Hematopoietic multipotent progenitor cell treated with erythropoietin and hydrocortisone succinate and interleukin-3 and kit ligand, for 17 days (in vitro differentiated cells): ENCODE measurements around the gene CHIA.
"Not testable (repeated sequence)": the region's sequence is repeated elsewhere in the genome, so short reads cannot be mapped to it uniquely, and the experiment has no call there.

Experiments used
- DNase-seq: peaks from one replicate; pipeline ENCODE4 v3.0.0-alpha.2; 2015; ENCODE audit warnings: low spot score

CHIA gene

DNA sequence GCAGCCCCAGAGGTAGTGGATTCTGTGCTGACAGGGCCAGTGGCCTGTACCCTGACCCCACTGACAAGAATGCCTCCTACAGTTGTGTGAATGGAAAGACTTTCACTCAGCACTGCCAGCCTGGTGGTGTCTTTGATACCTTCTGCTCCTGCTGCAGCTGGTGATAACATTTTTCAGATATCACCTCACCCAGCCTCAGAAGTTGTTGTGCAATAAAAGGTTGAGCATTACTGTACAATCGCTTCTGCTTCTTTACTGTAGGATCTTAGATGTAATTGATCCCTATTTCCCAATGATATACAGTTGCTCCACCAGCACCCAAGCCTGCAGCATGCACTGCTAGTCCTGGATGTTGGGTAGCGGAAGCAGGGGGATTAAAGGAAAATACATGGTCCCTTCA, 4.8 kb upstream of the CHIA start:
- DNase-seq, result no peak

GRCh38 chr1:111286912-111287311, 3.7 kb upstream of the CHIA start:
- DNase-seq, result no peak

DNA sequence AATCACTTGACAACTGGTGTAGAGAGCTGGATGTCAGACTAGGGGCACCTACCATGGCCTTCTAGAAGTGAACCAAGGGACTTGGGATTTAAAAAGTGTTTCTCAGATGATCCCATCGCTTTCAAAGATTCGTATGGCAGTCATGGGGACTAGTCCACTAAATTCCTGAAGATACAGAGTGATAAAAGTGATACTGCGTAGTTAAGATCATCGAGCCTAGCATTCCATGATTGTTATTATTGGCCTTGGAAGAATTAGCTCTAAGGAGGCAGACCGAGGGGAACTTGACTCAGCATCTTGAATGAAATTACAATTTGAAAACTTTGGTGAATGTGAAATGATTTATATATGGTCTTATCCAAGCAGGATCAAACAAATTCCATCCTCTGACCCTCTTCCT, 1.3 kb upstream of the CHIA start:
- no peak for DNase-seq

- DNase-seq, result no peak
Observed at GRCh38 chr1:111290104-111290503, 547 bp upstream of the CHIA start.

GRCh38 chr1:111294390-111294789, 3.7 kb downstream of the CHIA start:
- no peak for DNase-seq

DNA sequence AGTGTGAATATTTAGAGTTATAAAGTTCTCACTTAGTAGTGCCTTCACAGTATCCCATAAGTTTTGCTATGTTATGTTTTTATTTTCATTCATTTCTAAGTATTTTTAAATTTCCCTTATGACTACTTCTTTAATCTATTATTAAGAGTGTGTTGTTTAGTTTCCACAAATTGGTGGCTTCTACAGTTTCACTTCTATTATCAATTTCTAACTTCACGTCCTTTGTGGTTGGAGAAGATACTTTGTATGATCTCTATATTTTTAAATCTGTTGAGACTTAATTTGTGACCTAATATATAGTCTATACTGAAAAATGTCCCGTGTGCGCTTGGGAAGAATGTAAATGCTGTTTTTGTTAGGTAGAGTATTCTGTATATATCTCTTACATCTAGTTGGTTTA, 11.7 kb downstream of the CHIA start:
- DNase-seq, result no peak

GRCh38 chr1:111309690-111310089, 19.0 kb downstream of the CHIA start:
- DNase-seq, result no peak

- no peak for DNase-seq
Observed at GRCh38 chr1:111318523-111318922, 27.9 kb downstream of the CHIA start.

DNA sequence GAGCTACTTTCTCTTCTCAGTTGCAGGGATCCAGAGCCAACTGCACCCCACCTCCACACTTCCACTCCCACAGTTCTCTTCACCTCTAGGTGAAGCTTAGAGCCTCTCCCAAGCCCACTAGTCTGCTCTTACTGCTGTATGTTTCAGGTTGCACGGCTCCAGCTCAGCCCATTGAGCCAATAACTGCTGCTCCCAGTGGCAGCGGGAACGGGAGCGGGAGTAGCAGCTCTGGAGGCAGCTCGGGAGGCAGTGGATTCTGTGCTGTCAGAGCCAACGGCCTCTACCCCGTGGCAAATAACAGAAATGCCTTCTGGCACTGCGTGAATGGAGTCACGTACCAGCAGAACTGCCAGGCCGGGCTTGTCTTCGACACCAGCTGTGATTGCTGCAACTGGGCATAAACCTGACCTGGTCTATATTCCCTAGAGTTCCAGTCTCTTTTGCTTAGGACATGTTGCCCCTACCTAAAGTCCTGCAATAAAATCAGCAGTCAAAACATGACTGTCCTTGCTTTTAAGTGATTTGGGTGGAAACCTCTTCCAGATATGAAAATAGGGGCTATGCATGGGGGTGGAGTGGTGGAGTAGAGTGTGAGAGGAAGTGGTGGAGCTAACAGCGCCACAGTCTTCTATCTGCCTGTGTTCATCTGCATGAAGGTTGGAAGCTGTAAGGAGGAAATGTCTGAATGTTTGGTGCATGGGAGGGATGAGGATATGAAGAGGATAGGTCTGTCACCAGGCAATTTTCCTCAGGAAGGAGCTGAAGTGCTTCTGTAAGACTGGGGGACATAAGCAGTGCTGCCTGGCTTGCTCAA, 29.6 kb downstream of the CHIA start:
- DNase-seq, result no peak

DNA sequence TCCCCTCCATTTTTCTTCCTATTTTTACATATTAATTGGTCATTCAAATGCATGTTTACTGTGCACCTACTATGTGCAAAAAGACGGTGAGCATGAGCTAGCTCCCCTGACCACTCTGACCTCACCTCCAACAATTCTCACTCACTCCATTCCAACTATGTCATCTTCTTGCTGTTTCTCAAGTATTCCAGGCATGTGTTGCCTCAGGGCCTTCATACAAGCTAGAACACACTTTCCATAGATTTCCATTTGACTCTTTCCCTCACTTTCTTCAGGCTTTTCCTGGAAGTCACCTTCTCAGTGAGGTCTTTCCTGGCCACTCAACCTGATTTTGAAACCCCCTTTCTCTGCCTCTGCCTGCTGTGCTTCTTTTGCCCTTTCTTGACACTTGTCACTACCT, 32.6 kb downstream of the CHIA start:
- DNase-seq, result no peak

GRCh38 chr1:111332190-111332589, 41.5 kb downstream of the CHIA start:
- DNase-seq, result no peak

GRCh38 chr1:111334169-111334568, 43.5 kb downstream of the CHIA start:
- peak; percentile 31 for DNase-seq

DNA sequence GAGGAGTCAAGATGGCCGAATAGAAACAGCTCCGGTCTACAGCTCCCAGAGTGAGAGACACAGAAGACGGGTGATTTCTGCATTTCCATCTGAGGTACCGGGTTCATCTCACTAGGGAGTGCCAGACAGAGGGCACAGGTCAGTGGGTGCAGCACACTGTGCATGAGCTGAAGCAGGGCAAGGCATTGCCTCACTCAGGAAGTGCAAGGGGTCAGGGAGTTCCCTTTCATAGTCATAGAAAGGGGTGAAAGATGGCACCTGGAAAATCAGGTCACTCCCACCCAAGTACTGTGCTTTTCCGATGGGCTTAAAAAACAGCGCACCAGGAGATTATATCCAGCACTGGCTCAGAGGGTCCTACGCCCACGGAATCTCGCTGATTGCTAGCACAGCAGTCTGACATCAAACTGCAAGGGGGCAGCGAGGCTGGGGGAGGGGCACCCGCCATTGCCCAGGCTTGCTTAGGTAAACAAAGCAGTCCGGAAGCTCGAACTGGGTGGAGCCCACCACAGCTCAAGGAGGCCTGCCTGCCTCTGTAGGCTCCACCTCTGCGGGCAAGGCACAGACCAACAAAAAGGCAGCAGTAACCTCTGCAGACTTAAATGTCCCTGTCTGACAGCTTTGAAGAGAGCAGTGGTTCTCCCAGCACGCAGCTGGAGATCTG, 44.7 kb downstream of the CHIA start:
- not testable (repeated sequence) for DNase-seq

DNA sequence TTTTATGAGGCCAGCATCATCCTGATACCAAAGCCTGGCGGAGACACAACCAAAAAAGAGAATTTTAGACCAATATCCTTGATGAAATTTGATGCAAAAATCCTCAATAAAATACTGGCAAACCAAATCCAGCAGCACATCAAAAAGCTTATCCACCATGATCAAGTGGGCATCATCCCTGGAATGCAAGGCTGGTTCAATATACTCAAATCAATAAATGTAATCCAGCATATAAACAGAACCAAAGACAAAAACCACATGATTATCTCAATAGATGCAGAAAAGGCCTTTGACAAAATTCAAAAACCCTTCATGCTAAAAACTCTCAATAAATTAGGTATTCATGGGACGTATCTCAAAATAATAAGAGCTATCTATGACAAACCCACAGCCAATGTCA, 48.2 kb downstream of the CHIA start:
- not testable (repeated sequence) for DNase-seq

DNA sequence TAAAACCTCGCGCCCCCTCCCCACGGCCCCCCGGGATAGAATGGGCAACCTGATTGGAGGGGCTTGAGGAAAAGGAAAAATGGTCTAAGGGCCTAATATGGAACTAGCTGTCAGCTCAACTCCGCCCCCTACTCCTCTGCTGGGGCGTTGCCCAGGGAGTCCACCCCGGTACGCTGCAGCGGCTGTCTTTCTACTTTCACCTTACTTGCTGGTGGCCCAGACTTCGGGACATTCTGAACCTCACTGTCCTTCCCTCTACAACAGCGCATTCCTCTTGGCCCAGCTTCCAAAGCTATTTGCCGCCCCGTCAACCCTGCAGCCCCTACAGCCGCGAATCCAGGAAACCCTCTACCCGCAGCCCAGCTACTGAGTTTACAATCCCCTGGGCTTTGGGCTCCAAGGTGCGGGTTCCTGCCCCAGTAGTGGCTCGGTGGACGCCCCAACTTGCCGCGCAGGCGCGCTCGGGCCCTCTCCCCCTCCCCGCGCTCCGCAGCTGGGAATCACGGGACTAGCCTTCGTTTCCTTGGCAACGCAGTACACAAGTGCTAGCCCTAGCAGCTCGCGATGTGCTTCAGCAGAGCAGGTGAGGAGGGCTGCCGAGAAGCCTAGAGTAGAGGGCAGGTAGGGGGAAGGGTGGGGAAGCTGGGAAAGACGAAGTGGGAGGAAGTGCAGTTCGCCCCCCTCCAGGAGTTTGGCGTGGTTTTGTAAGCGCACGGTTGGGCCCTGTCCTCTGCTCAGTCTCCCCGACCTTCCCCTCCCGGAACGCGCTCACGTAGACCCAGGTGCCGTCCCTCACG, 55.6 kb downstream of the CHIA start:
- DNase-seq, result peak; percentile 43

DNA sequence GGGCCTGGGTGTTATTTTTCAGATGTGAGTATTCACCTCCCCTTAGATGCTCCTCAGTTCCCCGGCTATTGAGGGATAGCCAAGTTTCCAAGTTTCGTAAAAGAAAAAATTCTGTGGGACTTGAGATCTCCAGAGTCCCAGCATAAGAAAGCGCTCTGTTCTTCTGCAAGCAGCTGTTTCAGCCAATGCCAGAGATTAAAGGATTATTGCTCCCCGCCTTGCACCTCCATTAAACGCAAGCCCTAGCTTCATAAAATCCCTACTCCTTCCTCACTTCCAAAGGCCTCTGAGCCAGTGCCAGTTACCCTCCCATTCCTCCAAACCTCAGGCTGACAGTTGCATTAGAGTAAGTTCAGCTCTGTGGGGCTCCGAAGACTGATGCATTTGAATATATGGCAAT, 56.4 kb downstream of the CHIA start:
- no peak for DNase-seq

DNA sequence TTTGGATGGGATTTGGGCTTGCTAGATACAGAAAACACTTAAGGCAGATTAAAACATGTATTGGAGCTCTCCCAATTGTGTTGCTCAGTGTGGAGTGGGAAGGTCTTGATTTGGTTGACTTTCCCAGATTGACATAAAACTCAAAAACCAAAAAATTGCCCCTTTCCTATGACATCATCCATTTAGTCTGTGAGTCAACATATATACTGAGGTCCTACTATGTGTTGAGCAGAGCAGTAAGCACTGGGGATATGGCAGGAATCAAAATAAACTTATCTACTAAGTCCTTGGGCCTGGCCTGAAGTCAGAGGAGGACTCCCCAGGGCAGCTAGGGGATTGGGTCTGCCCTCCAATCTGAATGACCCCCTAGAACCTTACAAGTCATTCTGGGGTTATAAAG, 61.0 kb downstream of the CHIA start:
- DNase-seq, result no peak

- DNase-seq, result no peak
Observed at GRCh38 chr1:111354584-111354983, 63.9 kb downstream of the CHIA start.

DNA sequence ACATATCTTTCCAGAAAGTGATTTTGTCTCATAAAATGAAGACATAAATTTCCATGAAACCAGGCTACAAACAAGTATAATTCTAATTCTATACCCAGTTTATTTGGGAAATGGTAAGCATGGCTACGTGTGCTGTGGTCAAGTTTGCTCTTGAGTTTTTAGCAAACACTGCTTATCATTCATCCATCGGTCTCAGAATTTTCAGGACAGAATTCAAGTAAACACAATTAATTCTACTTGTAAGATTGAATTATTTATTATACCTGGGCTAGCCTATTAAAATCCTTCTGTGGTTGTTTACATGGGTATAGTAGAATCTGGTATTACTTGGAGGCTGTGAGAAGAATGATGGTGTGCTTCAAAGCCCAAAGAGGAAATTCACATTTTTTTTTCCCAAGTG, 68.3 kb downstream of the CHIA start:
- DNase-seq, result no peak

GRCh38 chr1:111359376-111359775, 68.7 kb downstream of the CHIA start:
- no peak for DNase-seq

DNA sequence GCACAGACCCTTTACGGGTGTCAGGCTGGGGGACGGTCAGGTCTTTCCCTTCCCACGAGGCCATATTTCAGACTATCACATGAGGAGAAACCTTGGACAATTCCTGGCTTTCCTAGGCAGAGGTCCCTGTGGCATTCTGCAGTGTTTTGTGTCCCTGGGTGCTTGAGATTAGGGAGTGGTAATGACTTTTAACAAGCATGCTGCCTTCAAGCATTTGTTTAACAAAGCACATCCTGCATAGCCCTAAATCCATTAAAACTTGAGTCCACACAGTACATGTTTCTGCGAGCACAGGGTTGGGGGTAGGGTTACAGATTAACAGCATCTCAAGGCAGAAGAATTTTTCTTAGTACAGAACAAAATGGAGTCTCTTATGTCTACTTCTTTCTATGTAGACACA, 69.6 kb downstream of the CHIA start:
- DNase-seq, result not testable (repeated sequence)

DNA sequence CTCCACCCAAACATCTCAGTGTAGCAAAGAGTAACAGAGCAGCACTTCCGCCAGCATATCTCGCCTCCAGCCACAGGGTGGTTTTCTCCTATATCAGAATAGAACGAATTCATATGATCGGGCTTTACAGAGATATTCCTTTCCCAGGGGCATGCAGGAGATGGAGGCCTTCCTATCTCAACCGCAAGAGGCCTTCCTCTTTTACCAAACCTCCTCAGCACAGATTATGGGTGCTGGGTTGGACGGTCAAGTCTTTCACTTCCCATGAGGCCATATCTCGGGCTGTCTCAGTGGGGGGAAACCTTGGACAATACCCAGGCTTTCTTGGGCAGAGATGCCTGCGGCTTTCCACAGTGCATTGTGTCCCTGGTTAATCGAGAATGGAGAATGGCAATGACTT, 71.1 kb downstream of the CHIA start:
- DNase-seq, result no peak

DNA sequence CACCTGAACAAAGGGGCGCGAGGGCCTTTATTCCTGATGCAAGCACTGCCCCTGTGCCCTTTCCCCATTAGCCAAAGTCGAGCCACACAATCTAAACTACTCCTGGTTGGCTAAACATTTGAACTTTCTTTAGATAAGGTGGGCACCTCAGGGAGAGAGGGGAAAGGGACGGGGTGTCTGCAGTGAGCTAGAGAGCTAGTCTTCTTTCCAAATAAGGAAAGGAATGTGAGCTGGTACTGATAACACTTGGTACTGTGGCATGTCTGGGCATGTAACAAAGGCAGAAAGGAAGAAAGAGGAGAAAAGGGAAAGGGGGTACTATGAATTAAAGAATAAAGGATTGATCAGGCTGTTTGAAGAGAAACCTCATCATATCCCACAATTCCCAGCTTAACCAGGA, 74.0 kb downstream of the CHIA start:
- no peak for DNase-seq
